Measurements from ENCODE around the gene OTOGL.

DNA sequence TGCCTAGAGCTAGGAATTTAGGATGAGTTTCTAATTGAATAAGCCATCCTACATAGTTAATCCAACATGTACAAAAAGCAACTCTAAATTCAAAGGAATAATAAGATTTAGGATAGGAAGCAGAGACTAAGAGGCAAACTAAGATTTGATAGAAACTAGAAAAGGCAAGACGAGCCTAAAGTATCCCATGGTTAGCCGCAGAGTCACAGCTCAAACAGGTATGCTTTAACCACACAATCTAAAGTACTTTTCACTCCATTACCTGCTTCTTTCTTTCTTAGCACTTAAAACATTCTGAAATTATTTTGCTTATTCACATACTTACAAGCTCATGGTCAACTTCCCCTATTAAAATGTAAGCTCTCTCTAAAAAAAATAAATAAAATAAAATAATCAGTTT lies 51.8 kb downstream of the OTOGL start:
- TF ChIP-seq, protein P1, sequence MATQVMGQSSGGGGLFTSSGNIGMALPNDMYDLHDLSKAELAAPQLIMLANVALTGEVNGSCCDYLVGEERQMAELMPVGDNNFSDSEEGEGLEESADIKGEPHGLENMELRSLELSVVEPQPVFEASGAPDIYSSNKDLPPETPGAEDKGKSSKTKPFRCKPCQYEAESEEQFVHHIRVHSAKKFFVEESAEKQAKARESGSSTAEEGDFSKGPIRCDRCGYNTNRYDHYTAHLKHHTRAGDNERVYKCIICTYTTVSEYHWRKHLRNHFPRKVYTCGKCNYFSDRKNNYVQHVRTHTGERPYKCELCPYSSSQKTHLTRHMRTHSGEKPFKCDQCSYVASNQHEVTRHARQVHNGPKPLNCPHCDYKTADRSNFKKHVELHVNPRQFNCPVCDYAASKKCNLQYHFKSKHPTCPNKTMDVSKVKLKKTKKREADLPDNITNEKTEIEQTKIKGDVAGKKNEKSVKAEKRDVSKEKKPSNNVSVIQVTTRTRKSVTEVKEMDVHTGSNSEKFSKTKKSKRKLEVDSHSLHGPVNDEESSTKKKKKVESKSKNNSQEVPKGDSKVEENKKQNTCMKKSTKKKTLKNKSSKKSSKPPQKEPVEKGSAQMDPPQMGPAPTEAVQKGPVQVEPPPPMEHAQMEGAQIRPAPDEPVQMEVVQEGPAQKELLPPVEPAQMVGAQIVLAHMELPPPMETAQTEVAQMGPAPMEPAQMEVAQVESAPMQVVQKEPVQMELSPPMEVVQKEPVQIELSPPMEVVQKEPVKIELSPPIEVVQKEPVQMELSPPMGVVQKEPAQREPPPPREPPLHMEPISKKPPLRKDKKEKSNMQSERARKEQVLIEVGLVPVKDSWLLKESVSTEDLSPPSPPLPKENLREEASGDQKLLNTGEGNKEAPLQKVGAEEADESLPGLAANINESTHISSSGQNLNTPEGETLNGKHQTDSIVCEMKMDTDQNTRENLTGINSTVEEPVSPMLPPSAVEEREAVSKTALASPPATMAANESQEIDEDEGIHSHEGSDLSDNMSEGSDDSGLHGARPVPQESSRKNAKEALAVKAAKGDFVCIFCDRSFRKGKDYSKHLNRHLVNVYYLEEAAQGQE (IDR thresholded peaks at IDR 0.05; ENCODE audit: insufficient read depth in 1 of 2, low read depth in 2 of 2, low read length in 2 of 2): no peak
- TF ChIP-seq TAF1 (IDR thresholded peaks at IDR 0.05; ENCODE audit: borderline replicate concordance, insufficient read depth, low read length) (no peak), POLR2AphosphoS5 (IDR thresholded peaks at IDR 0.05; ENCODE audit: low read depth, low read length) (no peak), SIN3A (IDR thresholded peaks at IDR 0.05; ENCODE audit: borderline replicate concordance, insufficient read depth, low read length) (no peak), FOXP2 (optimal IDR thresholded peaks at IDR 0.05; ENCODE audit: borderline replicate concordance, extremely low read depth, extremely low read length, insufficient read depth) (no peak)
